OCI-LY1 (cell line): ENCODE results near the gene MYORG.

Experiments
- H2AFZ ChIP-seq: fragments of 200-600 bp; sonication (generic), shearing (Covaris generic); 2 replicates; pipeline ENCODE4 v1.6.0; 2014; ENCODE audit warnings: antibody characterized with exemption, mild to moderate bottlenecking, low read length
- H3F3A ChIP-seq: fragments of 200-600 bp; sonication (generic), shearing (Covaris generic); 2 replicates; pipeline ENCODE4 v1.6.0; 2014; ENCODE audit warnings: mild to moderate bottlenecking, antibody characterized with exemption, low read length, moderate library complexity; ENCODE audit not compliant: insufficient read depth
- H3K27ac ChIP-seq: fragments of 200-600 bp; sonication (generic); 2 replicates; pipeline ENCODE4 v1.5.1; 2014; ENCODE audit warnings: low read length, mixed run types, mild to moderate bottlenecking, low read depth; ENCODE audit not compliant: poor library complexity, severe bottlenecking
- H3K27me3 ChIP-seq: fragments of 200-600 bp; sonication (generic); 2 replicates; pipeline ENCODE4 v1.6.0; 2014; ENCODE audit warnings: antibody characterized with exemption, mild to moderate bottlenecking, low read length, moderate library complexity; ENCODE audit not compliant: insufficient read depth
- H3K36me3 ChIP-seq: fragments of 200-600 bp; sonication (generic); 2 replicates; pipeline ENCODE4 v1.6.1; 2014; ENCODE audit warnings: mild to moderate bottlenecking, antibody characterized with exemption, low read length, moderate library complexity, mixed read lengths; ENCODE audit not compliant: insufficient read depth
- H3K4me1 ChIP-seq: fragments of 200-600 bp; sonication (generic); 2 replicates; pipeline ENCODE4 v1.5.1; 2014; ENCODE audit warnings: mild to moderate bottlenecking, low read length, moderate library complexity; ENCODE audit not compliant: insufficient read depth, severe bottlenecking
- H3K4me2 ChIP-seq: fragments of 200-600 bp; sonication (generic), shearing (Covaris generic); 2 replicates; pipeline ENCODE4 v1.6.1; 2014; ENCODE audit warnings: low read length
- H3K4me3 ChIP-seq: fragments of 200-600 bp; sonication (generic); 2 replicates; pipeline ENCODE4 v1.5.1; 2014; ENCODE audit warnings: low read length, low read depth, mild to moderate bottlenecking, mixed read lengths; ENCODE audit not compliant: poor library complexity, severe bottlenecking
- H3K79me2 ChIP-seq: fragments of 200-600 bp; shearing (Covaris generic); 2 replicates; pipeline ENCODE4 v1.6.1; 2016; ENCODE audit warnings: mixed run types, low read length, mixed read lengths; ENCODE audit not compliant: insufficient read depth
- H3K9ac ChIP-seq: fragments of 200-600 bp; sonication (generic), shearing (Covaris generic); 2 replicates; pipeline ENCODE4 v1.6.1; 2014; ENCODE audit warnings: mild to moderate bottlenecking, low read length, mixed read lengths
- H3K9me2 ChIP-seq: fragments of 200-600 bp; sonication (generic), shearing (Covaris generic); 2 replicates; pipeline ENCODE4 v1.6.1; 2014; ENCODE audit warnings: low read depth, mild to moderate bottlenecking, low read length, mixed read lengths
- H3K9me3 ChIP-seq: fragments of 200-600 bp; shearing (Covaris generic); 2 replicates; pipeline ENCODE4 v1.6.1; 2014; ENCODE audit warnings: low read length, mixed read lengths
- H4K20me1 ChIP-seq: fragments of 200-600 bp; sonication (generic), shearing (Covaris generic); 2 replicates; pipeline ENCODE4 v1.6.0; 2016; ENCODE audit warnings: mild to moderate bottlenecking, low read length; ENCODE audit not compliant: insufficient read depth
- CTCF ChIP-seq: fragments of 200-600 bp; sonication (generic), shearing (Covaris generic); IDR thresholded peaks from 2 replicates; pipeline ENCODE4 v1.5.1; 2017; ENCODE audit warnings: mild to moderate bottlenecking, antibody characterized with exemption, low read length, moderate library complexity, mixed read lengths
- EZH2 ChIP-seq: fragments of 200-600 bp; sonication (generic), shearing (Covaris generic); IDR thresholded peaks from 2 replicates; pipeline ENCODE4 v1.8.0; 2017; ENCODE audit warnings: borderline replicate concordance, mixed run types, mild to moderate bottlenecking, antibody characterized with exemption, low read length, moderate library complexity, mixed read lengths

The MYORG gene

DNA sequence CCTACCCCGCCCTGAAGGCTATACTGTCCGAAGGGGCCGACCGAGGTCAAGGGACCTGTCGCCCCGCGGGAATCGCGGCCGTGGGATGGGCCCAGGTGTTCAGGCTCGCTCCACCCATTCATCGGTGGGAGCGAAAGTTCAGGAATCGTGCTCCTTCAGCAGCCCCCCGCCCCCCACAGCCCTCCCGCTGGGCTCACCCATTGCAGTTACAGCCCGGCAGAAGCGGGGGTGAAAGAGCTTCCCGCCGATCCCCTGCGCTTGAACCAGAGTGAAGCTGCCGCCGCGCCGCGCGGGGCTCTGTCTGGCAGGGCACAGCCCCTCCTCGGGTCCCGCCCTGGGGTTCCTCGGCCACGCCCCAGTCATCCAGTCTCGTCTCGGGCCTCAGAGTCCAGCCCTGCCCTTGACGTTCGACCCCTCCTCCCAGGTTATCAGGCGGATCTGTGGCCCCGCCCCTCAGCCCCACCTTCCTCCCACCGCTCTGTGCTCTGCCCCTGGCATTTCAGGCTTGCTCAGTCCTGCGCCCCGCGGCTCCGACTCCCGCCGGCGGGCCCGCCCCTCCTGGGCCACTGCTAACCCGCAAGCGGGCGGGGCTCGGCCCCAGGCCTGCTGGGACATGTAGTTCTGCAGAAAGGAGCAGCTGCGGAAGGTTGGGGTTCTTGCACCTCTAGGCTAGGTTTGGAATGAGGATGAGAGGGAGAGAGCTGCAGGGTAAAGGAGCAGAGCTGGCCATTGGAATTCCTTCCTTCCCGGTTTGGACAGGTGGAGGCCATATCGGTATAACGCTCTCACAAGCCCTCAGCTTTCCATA is at the start of gene MYORG:
Gene MYORG, minus strand, starts transcription at position 303 of the 808 bp plus-strand sequence. CDS start 3,955 bp downstream, outside the sequence.
- peak within 1 kb of the TSS; percentile 55 for H3K27ac ChIP-seq
- no peaks in the 10 kb centered on the region for H3K79me2 ChIP-seq
- peak within 1 kb of the TSS; percentile 85 for H3K4me2 ChIP-seq
- no peaks in the 10 kb centered on the region for H4K20me1 ChIP-seq
- TF ChIP-seq CTCF (no peak), EZH2 (no peak)
- peaks cover 6% of the 10 kb centered on the region for H3K36me3 ChIP-seq
- no peaks in the 10 kb centered on the region for H3K9me3 ChIP-seq
- no peaks in the 10 kb centered on the region; the same call in 1 of the 2 replicates for H3F3A ChIP-seq
- H3K27me3 ChIP-seq: no peaks in the 10 kb centered on the region
- H3K4me1 ChIP-seq: peaks cover 36% of the 10 kb centered on the region
- 0 out of 2 replicates have a peak within 1 kb of the TSS, but pooled peaks have one; percentile 11 for H2AFZ ChIP-seq
- no peaks in the 10 kb centered on the region for H3K9me2 ChIP-seq
- H3K4me3 ChIP-seq: peak within 1 kb of the TSS; percentile 75
- H3K9ac ChIP-seq: peak within 1 kb of the TSS; percentile 70

- no peaks in the 10 kb centered on the region for H3K4me1 ChIP-seq
- TF ChIP-seq CTCF: no peak
- no peak for TF ChIP-seq EZH2
- H3K9me3 ChIP-seq: no peaks in the 10 kb centered on the region
Measured at GRCh38 chr9:34419716-34420504, 43.2 kb upstream of the MYORG start.

DNA sequence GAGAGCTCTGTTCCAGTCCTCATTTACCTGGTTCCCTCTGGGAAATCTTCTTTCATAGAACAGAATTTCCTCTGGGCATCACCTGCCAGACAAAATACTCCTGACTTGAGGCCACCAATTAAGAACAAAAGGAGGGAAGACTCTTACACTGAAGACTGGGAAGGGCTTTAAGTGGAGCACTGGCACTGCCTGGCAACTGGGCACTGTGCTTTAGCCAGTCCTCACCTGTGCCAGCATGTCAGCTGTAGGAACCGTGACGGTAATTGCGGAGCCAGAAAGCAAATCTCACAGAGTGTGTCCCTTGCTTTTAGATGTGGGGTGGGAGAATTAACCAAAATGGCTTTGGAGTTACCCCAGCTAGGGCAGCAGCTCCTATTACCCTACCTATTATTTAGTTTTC is 41.0 kb upstream of the MYORG start:
- Histone ChIP-seq H3K9me2 (no peaks in the 10 kb centered on the region), H2AFZ (no peak overlapping the region), H3K27me3 (no peaks in the 10 kb centered on the region), H3K36me3 (no peaks in the 10 kb centered on the region), H4K20me1 (no peaks in the 10 kb centered on the region), H3K4me1 (no peaks in the 10 kb centered on the region), H3K79me2 (no peaks in the 10 kb centered on the region), H3K4me3 (no peak overlapping the region), H3K27ac (no peak overlapping the region), H3F3A (no peaks in the 10 kb centered on the region), H3K9me3 (no peaks in the 10 kb centered on the region), H3K9ac (no peak overlapping the region), H3K4me2 (no peak overlapping the region)
- TF ChIP-seq EZH2 (no peak), CTCF (no peak)

More at GRCh38 chr9:34419716-34420504, 43.2 kb upstream of the MYORG start:
- no peaks in the 10 kb centered on the region for H3K9me2 ChIP-seq
- H3K9ac ChIP-seq: no peak overlapping the region
- H4K20me1 ChIP-seq: no peaks in the 10 kb centered on the region
- H3K27me3 ChIP-seq: no peaks in the 10 kb centered on the region
- no peaks in the 10 kb centered on the region for H3K36me3 ChIP-seq
- no peaks in the 10 kb centered on the region for H3K79me2 ChIP-seq
- no peak overlapping the region for H2AFZ ChIP-seq
- H3K4me2 ChIP-seq: no peak overlapping the region
- no peak overlapping the region for H3K4me3 ChIP-seq
- no peaks in the 10 kb centered on the region for H3F3A ChIP-seq
- no peak overlapping the region for H3K27ac ChIP-seq
